DOHH2 (cell line): Measurements from ENCODE around the gene NGDN.

Experiments
- CTCF ChIP-seq: fragments of 200-600 bp; sonication (generic); IDR thresholded peaks from one replicate; pipeline ENCODE4 v1.5.1; 2014; ENCODE audit warnings: antibody characterized with exemption, mild to moderate bottlenecking, low read depth, low read length; ENCODE audit not compliant: poor library complexity, severe bottlenecking
- EZH2phosphoT487 ChIP-seq: fragments of 200-600 bp; sonication (generic); IDR thresholded peaks from 2 replicates; pipeline ENCODE4 v1.6.1; 2017; ENCODE audit warnings: borderline replicate concordance, mild to moderate bottlenecking, antibody characterized with exemption, low read length, moderate library complexity, mixed read lengths

GRCh38 chr14:23512156-23512555, 42.7 kb downstream of the NGDN start:
- no peak for TF ChIP-seq CTCF
- no peak for TF ChIP-seq EZH2phosphoT487
